ENCODE results near the gene NEDD4L.

NEDD4L gene

DNA sequence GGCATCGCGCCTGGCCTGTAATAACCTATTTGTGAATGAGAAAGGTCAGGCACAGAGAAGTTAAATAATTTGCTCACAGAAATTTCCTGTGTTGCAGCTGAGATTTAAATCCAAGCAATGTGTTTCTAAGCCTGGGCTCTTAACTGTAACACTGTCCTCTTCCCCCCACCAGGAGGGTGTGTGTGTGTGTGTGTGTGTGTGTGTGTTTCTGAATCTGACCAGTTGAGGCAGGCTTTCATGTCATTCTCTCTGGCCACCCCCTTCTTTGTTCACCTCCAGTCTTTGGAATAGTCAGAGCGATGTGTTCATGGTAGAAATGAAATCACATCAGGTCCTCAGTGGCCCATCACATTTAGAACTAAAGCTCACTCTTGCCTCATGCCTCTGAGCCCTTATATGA is 81.2 kb downstream of the NEDD4L start:
- no peak for DNase-seq

DNA sequence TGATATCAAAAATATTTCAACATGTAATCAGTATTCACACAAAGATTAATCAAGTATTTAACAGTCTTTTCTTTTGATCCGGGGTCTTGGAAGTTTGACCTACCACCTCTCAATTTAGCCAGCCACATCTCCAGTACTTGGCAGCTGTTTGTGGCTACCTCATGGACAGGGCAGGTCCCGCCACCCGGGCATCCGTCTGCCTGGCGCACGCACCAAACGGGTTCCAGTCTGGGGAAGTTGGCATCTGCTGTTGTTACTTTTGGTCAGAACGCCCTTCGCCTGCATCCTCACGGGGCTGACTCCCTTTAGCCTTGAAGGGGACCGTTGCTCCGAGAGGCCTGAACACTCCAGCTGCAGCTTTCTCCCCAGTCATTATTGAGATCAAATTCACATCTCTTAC is 81.7 kb downstream of the NEDD4L start:
- DNase-seq, result no peak

DNA sequence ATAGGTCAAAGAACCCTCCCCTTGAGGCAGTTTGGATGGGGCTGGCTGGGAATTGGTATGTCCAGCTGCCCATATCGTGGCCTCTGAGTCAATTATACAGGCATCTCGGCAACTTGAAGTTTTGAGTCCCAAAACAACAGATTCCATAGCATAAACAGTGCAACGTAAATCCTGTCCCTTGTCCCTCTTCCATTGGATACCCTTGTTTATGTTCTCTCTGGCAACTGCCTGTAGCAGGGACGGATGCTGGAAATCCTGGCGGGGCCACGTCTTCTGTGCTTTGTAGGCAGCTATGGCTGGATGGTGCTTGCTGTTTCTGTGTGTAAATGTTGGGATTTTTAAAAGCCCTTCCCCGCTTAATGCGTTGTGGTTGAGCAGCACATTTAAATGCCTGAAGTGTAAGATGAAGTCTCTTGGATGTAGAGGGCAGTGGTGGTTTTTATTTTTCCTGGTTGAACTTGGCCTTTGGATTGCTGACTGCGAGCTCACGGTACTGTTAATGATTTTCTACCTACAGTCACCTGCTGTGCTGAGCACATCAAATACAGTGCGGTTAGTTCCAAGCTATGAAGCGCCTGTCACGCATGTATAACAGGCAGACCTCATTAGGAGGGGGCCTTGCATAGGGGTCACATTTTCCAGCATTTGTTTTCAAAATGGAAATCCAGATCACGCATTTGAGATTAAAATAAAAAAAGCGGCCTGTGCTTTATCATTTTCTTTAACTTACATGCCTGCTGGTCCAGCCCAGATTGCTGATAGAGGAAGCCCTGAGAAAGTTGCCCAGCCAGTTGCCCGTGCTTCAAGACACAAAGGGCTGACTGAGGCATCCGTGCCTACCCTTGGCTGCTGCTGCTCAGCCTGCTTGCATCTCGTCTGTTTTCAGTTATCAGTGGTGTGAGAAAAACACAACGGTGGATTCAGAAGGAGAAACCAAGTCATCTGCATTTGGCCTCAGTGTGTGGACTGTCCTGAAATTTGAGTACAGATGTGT is 84.7 kb downstream of the NEDD4L start:
- DNase-seq, result no peak

DNA sequence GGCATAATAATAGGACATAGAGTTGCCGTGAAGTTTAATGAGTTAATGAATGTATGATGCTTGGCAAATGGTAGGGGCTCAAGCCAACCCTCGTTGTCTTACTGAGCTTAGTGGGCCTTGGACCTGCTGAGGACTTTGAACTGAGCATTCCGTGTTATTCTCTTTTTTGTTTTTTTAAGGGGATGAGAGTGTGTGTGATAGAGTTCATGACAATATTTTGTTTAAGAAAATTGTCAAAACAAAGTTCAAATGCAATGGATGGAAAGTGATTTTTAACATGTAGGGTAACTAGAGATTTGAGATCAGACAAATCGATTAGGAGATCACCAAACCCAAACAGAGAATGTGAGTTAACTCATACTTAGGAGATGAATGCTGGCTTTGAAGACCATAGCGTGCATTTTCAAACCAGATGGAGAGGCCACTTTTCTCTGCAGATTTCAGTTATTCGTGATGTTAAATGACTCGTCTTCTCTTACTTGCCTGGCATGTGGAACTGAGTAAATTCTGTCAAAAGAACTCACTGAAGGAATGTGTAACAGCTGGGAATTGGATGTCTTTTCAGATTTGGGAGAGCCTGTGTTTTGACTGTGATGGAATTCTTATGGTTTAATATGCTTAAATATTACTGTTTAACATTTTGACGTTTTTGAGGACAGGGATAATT is 88.7 kb downstream of the NEDD4L start:
- DNase-seq, result no peak

DNA sequence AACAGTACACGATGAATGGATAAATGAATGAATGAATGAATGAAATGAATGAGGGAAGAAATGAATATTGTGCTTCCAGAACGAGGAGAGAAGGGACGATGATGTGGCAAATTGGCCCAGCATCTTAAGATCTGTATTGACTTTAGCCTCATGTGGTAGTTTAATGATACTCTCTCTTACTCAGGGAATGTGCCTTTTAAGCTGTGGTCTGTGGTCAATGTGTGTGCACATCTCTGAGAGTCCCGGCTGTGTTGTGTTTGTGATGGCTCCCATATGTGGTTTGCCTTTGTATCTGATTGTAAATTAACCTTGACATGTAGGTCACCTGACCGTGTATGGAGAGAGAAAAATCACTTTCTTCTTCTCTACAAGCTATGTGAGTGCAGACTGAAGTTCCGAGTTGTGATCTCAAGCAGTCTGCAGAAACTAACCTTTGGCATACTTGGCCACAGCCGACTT is 91.2 kb downstream of the NEDD4L start:
- no peak for DNase-seq

DNA sequence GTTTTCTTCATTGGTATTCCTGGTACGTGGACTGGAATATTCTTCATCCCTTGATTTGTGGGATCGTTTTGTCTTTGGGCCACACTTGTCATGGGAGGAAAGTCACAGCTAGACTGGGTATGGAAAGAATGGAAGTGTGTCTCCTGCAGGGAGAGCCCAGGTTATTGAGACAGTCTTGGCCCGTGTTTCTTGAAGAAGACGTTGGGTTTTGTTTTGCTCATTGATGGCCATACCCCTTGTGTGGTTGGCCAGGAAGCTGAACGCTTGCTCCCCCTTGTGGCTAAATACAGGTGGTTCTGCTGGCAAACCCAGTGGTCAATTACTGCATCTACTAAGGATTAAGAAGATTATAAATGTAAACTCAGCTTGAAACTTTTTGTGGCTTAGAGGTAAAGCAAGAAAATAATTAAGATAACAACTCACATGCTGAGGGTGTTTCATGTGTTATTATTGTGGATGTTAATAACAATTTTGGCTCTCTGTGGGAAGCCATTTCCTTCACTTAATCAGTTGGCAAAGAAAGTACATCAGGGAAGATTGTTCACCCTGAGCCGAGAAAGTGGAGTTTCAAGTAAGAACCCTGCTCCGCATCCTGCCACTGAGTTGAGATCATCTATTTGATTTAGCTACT is 91.8 kb downstream of the NEDD4L start:
- peak in 3 of 5 donors; percentile 10 to 57 (median 18) for DNase-seq

DNA sequence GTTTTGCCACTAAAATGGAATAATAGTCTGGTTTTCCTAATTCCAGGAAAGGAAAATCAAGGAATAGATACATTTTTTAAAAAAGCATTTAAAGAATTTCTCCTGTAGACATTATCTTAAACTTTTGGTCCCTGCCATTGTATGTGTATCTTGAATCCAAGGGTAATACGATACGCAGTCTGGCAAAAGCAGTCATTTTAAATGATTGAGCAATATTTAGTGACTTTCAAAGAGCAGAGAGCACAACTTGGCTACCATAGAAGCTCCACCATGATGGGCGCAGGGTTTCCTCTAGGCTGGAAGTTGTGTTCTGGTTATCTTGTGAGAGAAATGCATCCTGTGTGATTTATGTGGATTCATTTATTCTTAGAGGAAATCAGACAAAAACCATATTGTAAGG is 92.9 kb downstream of the NEDD4L start:
- no peak for DNase-seq

DNA sequence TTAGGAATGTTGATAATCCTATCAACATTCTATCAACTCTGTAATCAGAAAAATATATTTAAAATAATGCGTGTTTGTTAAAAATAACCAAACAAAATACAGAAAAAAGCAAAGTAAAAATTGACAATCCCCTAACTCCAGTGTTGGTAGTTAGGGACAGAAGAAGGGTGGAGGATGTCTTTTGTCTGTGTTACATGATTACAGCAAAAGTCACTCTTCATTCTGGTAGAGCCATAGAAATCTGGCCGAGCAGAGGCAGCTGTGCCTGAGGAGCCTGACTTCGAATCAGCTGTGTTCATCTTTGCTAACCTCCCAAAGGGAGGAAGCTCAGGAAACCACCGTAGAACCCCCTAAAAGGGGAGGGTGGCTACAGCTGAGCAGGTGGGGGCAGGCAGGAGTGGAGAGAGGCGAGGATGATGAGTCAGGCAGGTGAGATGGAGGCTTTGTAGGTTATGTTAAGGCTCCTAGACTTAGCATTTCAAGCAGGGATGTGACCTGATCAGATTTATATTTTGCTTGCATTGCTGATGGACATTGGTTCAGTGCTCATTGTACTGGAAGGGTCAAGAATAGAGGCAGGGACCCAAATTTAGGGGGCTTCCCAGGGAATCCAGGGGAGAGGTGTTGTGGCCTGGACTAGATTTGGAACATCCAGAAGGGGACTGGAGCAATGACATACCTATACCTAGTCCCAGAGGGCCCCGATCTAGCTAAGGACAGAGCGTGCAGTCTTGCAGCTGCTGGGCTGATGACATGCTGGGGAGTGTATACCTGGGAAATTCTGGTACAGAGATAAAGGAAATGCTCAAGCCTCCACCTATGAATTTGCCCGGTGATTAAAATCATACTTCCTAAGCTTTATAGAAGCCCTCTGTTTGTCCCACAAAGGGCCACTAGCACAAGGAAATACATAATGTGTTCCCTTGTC is 95.7 kb downstream of the NEDD4L start:
- no peak for DNase-seq

DNA sequence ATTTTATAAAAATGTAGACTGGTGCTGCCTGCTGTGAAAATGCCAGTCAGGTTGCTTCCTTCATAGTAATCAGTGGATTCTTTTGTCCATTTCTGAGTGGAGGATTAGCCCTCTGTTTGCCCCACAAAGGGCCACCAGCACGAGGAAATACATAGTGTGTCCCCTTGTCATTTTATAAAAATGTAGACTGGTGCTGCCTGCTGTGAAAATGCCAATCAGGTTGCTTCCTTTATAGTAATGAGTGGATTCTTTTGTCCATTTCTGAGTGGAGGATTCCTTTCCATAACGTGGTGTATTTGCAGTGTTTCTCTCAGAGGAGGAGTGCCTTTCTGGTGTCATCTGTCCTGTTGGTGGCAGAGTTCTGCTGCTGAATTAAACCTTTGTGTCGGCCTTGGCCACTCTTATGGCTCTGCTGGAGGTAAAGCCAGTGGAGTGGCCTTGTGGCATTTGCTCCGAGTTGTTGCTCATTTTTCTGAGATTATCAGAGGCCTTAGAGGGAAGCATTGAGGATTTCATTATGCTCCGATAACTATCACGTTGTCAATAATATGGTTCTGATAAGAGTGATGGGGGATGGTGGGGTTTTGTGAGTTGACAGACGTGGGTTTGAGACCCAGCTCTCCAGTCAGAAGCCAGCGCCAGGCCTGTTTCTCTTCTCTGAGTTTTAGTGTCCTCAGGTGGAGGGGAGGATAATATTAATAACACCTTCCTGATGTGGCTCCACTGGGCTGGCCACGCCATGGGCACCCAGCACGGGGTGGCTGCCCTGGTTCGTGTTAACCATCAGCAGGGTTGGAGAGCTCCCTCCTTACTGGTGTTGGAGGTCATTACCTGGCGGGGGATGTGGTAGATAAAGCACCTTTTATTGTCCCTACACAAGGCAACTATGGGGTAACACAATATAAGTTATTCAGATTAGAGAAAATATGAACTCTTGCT is 96.6 kb downstream of the NEDD4L start:
- no peak for DNase-seq

DNA sequence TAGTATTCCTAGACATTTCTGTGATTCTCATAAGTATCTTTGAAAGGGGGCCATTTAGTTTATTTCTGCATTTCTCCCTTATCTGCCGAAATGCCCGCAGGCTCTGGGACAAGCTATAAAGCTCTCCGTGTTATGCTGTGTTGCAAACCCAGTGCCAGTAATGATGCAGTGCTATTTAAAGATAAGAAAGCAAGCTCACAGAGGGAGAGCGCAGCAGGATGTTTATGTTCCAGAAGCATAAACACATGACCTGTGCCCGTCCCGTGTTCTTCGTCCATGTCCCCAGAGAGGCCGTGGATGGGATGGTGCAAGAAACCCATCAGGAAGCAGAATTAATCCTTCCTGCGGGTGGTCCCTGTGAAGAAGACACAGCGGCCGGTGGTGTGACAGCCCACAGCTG is 99.4 kb downstream of the NEDD4L start:
- no peak for DNase-seq

DNA sequence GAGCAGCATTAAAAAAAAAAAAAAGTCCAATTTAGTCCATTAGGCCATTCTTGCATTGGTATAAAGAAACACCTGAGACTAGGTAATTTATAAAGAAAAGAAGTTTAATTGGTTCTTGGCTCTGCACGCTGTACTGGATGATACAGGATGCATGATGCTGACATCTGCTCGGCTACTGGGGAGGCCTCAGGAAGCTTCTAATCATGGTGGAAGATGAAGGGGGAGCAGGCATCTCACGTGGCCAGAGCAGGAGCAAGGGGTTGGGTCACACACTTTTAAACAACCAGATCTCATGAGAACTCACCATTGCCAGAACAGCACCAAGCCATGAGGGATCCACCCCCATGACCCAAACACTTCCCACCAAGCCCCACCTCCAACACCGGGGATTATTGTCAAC is 100.1 kb downstream of the NEDD4L start:
- no peak for DNase-seq

DNA sequence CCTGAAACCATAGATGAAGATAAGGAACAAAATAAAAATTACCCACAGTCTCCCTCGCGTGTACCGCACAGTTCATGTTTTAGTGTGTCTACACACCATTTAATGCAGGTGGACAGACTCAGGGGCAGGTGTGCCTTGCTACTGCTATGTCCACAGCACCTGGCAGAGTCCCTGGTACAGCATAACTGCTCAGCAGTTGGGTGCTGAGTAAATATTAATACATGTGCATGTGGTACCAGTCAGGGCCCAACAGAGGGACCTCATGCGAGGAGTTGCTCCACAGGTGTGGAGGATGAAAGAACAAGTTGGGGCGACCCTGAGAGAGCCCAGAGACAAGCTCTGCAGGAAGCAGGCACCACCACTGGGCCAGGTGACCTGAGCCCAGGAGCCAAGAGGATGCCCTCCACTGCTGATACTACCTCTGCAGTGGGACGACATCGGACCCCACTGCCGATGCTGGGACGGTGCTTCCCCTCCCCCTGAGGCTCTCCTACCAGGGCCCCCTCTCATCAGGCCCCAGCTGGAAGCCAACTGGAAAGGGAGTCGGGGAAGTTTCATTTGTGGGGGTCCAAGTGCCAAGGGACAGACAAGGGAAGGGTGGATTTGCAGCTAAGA is 100.8 kb downstream of the NEDD4L start:
- no peak for DNase-seq

DNA sequence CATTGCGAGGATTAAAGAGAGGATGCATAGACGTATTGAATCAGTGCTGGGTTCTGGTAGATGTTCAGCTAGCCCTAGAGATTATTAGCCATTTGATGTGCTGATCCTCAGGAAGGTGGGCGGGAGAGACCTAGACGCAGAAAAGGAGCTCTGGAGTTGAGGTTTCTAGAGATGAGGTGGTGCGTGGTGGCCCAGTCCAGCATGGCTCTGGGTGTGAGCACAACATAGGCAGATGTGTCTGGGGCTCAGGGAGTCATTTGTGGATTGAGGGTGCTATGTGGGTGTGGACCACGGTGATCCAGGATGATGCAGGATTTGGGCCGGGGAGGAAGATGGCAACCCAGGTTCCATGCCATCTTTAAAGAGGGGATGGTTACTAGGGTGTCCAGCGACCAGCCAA is 102.1 kb downstream of the NEDD4L start:
- DNase-seq, result no peak

DNA sequence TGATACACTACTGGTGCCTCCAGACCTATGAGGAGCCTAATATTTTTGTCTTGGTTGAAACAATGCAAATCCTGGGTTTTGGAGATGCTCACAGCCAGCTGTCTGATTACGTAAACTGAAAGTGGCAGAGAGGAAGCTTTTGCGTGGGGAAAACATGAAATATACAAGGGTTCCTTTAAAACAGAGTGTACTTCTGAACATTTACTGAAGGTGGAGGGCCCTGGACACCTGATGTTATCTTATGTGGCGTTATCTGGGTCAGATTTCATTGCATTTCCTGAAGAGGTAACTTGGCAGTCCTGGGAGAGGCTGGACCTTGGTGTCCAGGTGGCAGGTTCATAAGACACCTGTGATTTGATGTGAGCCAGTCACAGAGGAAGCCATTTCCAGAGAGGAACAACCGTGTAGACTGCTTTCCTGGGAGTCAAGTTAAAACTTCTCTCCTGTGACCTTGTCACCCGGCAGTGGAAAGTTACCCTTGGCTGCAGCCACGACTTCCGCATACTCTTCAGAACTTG is 105.0 kb downstream of the NEDD4L start:
- DNase-seq, result no peak

DNA sequence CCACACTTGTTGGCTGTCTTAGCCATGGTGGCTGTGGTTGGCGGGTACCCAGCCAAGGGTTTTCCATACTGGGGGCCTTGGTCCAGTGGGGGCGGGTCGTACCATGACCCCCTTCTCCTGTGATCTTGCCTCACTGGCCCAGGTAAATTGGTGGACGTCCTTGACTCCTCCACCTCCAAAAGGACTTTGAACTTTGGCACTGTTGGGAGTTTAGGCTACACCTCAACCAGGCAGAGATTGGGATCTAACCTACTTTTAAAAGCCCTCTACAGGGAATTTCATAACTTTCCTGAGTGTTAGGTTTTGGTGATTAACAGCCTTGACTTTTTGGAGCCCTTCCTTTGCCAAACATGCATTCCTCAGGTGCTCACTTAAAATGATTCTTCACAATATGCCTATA is 106.7 kb downstream of the NEDD4L start:
- no peak for DNase-seq

DNA sequence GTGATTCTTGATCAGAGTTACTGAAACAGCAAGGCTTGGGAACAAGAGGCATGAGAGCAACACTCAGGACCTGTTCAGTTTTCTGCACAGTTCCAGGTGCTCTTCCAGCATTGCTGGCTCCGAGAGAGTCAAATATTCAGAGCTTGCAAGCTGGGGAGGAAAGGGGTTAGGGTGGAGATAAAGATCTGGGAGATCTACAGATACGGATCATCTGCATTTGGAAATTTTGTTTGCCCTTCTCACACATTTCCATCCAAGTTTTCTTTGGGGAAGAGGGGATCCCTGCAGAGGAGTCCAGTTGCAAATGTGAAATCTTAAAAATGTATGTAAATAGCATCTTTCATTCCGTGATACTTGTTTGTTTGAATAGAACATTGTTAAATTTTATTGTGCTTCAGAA is 108.2 kb downstream of the NEDD4L start:
- DNase-seq, result no peak

DNA sequence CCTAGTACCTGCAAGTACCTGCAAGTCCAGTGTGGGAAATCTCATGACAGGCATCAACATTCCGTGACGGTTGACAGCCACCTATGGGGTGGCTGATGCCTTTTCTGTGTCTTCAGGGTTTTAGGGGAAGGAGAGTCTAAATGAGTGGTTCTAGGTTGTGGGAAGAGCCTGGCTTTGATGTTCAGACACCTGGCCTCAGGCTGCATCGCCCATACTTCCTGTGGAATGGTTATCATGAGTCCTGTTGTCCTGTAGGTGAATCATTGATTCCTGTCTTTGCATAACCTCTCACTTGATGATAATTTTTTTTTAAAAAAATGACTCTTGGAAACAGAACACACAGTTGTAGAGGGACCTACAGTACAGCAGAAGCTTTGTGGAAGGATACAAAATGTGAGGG is 108.9 kb downstream of the NEDD4L start:
- no peak for DNase-seq

DNA sequence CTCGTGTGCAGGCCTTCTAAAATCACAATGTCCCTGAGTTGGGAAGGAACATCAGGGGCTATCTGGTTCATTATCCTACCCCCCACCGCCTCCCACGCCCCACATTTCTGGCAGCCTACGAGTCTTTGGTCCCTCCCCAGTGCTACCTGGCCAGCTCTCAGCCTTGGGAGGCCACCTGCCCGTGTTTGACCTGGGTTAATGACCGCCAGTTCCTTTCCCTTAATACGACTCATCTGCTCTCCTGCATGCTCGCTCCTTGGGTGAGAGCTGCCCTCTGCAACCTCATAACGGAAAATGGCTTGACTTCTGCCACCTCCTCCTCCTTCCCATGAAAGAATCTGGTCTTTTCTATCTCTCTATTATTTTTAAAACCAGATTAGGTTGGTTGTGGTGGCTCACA is 112.5 kb downstream of the NEDD4L start:
- no peak for DNase-seq

DNA sequence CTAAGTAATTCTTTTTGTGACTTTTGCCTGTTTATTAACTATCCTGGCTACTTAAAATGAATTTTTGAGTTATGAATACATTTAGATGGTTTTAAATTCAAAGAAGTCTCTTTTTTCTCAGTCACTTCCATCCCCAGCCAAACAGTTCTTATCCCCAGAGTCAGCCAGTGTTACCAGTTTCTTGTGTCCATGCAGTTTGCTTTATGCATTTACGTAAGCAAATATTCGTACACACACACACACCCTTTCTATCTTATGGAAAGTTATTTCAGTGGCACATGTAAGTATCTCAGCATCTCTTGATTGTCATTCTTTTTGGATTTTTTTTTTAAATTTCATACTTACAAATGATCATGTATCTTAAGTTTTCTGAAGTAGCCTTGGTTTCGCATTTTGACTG is 113.2 kb downstream of the NEDD4L start:
- DNase-seq, result no peak

DNA sequence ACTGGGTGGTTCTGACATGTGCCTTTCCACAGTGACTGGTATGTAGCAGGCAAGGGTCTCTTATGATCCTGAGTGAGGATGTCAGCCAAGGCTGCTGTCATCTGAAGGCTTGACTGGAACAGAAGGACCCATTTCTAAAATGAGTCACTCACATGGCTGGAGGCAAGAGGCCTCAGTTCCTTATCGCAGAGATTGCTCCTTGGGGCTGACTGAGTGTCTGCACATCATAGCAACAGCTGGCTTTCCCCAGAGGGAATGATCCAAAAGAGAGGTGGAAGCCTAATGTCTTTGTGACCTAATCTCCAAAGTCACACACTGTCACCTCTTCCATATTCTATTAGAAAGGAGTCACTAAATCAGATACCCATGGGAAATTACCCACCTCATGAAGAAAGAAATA is 114.0 kb downstream of the NEDD4L start:
- DNase-seq, result no peak

DNA sequence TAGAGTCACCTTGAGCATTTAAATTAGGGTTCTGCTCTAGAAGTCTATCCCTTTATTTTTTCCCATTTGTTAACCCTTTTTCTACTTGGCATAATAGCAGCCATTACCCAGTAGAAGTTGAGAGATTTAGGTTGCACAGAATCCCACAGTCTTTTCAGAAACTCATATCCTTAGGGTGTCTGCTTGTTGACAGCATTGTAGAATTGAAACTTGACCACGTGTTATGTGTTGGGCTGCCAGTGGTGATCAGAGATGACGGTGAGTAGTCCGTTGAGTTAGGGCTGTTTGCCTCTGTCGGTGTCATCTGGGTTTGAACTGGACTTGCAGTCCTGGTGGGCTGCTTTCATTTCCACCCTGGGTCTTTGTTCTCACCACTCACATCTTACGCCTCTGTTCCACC is 114.4 kb downstream of the NEDD4L start:
- no peak for DNase-seq
